Parathyroid adenoma (tissue), 2 donors: ENCODE data around the gene TMEM255B.
"Not testable (repeated sequence)": the region's sequence is repeated elsewhere in the genome, so short reads cannot be mapped to it uniquely, and the experiment has no call there.

Experiments
- H2AFZ ChIP-seq: fragments of 300-600 bp; sonication (generic); one replicate; pipeline ENCODE4 v1.7.0; 2017; ENCODE audit warnings: antibody characterized with exemption, mild to moderate bottlenecking
- H3K27ac ChIP-seq: fragments of 300-600 bp; sonication (generic); one replicate; pipeline ENCODE4 v1.7.0; 2017
- H3K27me3 ChIP-seq: fragments of 300-600 bp; sonication (generic); one replicate; pipeline ENCODE4 v1.7.0; 2017; ENCODE audit warnings: low read length; ENCODE audit not compliant: control insufficient read depth, insufficient read depth
- H3K36me3 ChIP-seq: fragments of 300-600 bp; sonication (generic); one replicate; pipeline ENCODE4 v1.7.0; 2017; ENCODE audit warnings: low read length; ENCODE audit not compliant: control insufficient read depth, insufficient read depth
- H3K4me1 ChIP-seq: fragments of 300-600 bp; sonication (generic); one replicate; pipeline ENCODE4 v1.7.0; 2017; ENCODE audit warnings: control low read depth
- H3K4me2 ChIP-seq: fragments of 300-600 bp; sonication (generic); one replicate; pipeline ENCODE4 v1.7.0; 2017; ENCODE audit warnings: low read length
- H3K4me3 ChIP-seq: fragments of 300-600 bp; sonication (generic); one replicate; pipeline ENCODE4 v1.7.0; 2017; ENCODE audit warnings: low read depth, low read length
- H3K79me2 ChIP-seq: fragments of 300-600 bp; sonication (generic); one replicate; pipeline ENCODE4 v1.7.0; 2017; ENCODE audit warnings: control low read depth
- H3K9ac ChIP-seq: fragments of 300-600 bp; sonication (generic); one replicate; pipeline ENCODE4 v1.7.0; 2017; ENCODE audit warnings: mild to moderate bottlenecking
- H3K9me3 ChIP-seq: fragments of 300-600 bp; sonication (generic); one replicate; pipeline ENCODE4 v1.7.0; 2017; ENCODE audit warnings: low read length; ENCODE audit not compliant: control insufficient read depth
- CTCF ChIP-seq: fragments of 300-600 bp; sonication (generic); IDR thresholded peaks from one replicate; pipeline ENCODE4 v1.7.0; 2017; ENCODE audit warnings: antibody characterized with exemption, mild to moderate bottlenecking
- donor health status: primary hyperparathyroidism.

TMEM255B gene

GRCh38 chr13:113794764-113795173 lies 35.7 kb downstream of the TMEM255B start:
- Histone ChIP-seq H3K36me3 (no peaks in the 10 kb centered on the region), H3K27ac (no peak overlapping the region), H3K4me3 (no peak overlapping the region), H3K4me1 (no peaks in the 10 kb centered on the region), H2AFZ (no peak overlapping the region), H3K9me3 (no peaks in the 10 kb centered on the region), H3K79me2 (no peaks in the 10 kb centered on the region), H3K27me3 (no peaks in the 10 kb centered on the region), H3K4me2 (no peak overlapping the region), H3K9ac (no peak overlapping the region)
- no peak for TF ChIP-seq CTCF

GRCh38 chr13:113795362-113795761 lies 36.3 kb downstream of the TMEM255B start:
- H2AFZ ChIP-seq, H3K9me3 ChIP-seq, H3K27ac ChIP-seq, H3K4me1 ChIP-seq, H3K9ac ChIP-seq, H3K79me2 ChIP-seq, H3K4me2 ChIP-seq, H3K36me3 ChIP-seq, H3K4me3 ChIP-seq, H3K27me3 ChIP-seq: not testable (repeated sequence)

GRCh38 chr13:113796211-113796963 lies 37.4 kb downstream of the TMEM255B start:
- no peak overlapping the region for H3K27ac ChIP-seq
- no peak overlapping the region for H2AFZ ChIP-seq
- no peak overlapping the region for H3K4me2 ChIP-seq
- H3K4me1 ChIP-seq, result no peaks in the 10 kb centered on the region
- no peak overlapping the region for H3K4me3 ChIP-seq
- no peaks in the 10 kb centered on the region for H3K27me3 ChIP-seq
- no peaks in the 10 kb centered on the region for H3K9me3 ChIP-seq
- no peaks in the 10 kb centered on the region for H3K36me3 ChIP-seq
- TF ChIP-seq CTCF, result no peak
- H3K9ac ChIP-seq, result no peak overlapping the region
- no peaks in the 10 kb centered on the region for H3K79me2 ChIP-seq

GRCh38 chr13:113796964-113797676 lies 38.1 kb downstream of the TMEM255B start:
- H3K36me3 ChIP-seq, result no peaks in the 10 kb centered on the region
- H3K9me3 ChIP-seq, result no peaks in the 10 kb centered on the region
- no peak overlapping the region for H3K4me3 ChIP-seq
- H3K79me2 ChIP-seq, result no peaks in the 10 kb centered on the region
- no peaks in the 10 kb centered on the region for H3K4me1 ChIP-seq
- H3K27me3 ChIP-seq, result no peaks in the 10 kb centered on the region
- H2AFZ ChIP-seq, result no peak overlapping the region
- H3K27ac ChIP-seq, result no peak overlapping the region
- TF ChIP-seq CTCF, result no peak
- no peak overlapping the region for H3K4me2 ChIP-seq
- H3K9ac ChIP-seq, result no peak overlapping the region

GRCh38 chr13:113798200-113798811 lies 39.3 kb downstream of the TMEM255B start:
- no peaks in the 10 kb centered on the region for H3K9me3 ChIP-seq
- no peak overlapping the region for H3K4me3 ChIP-seq
- no peaks in the 10 kb centered on the region for H3K79me2 ChIP-seq
- no peak overlapping the region for H3K9ac ChIP-seq
- no peaks in the 10 kb centered on the region for H3K4me1 ChIP-seq
- H3K27ac ChIP-seq, result no peak overlapping the region
- no peak for TF ChIP-seq CTCF
- H3K4me2 ChIP-seq, result no peak overlapping the region
- H3K36me3 ChIP-seq, result no peaks in the 10 kb centered on the region
- H2AFZ ChIP-seq, result no peak overlapping the region
- no peaks in the 10 kb centered on the region for H3K27me3 ChIP-seq
